NCI-H1092 treated with DMSO at 0.1 percent for 48 hours (cell line): ENCODE results near the gene DFFA.
"Not testable (repeated sequence)": the region's sequence is repeated elsewhere in the genome, so short reads cannot be mapped to it uniquely, and the experiment has no call there.

Source experiments
- DNase-seq: peaks from one replicate; lab custom pipeline; 2025; lab: John Stamatoyannopoulos, UW

Gene DFFA

GRCh38 chr1:10459184-10459583 lies 13.1 kb downstream of the DFFA start:
- no peak for DNase-seq

- no peak for DNase-seq
Observed at GRCh38 chr1:10457875-10458274, 14.5 kb downstream of the DFFA start.

GRCh38 chr1:10457462-10457861 lies 14.9 kb downstream of the DFFA start:
- not testable (repeated sequence) for DNase-seq

- no peak for DNase-seq
Observed at GRCh38 chr1:10456661-10457060, 15.7 kb downstream of the DFFA start.

- no peak for DNase-seq
Observed at GRCh38 chr1:10456048-10456447, 16.3 kb downstream of the DFFA start.

GRCh38 chr1:10451287-10451686 lies 21.0 kb downstream of the DFFA start:
- DNase-seq, result no peak

GRCh38 chr1:10450836-10451235 lies 21.5 kb downstream of the DFFA start:
- no peak for DNase-seq

GRCh38 chr1:10450156-10450814 lies 22.0 kb downstream of the DFFA start:
- no peak for DNase-seq

- DNase-seq, result no peak
Observed at GRCh38 chr1:10449751-10450150, 22.6 kb downstream of the DFFA start, which contains the start of gene CORT. Gene CORT, plus strand, starts transcription at chr1:10450031. Its CDS starts 193 bp downstream, at chr1:10450224.

- no peak for DNase-seq
Observed at GRCh38 chr1:10446790-10447422, 25.4 kb downstream of the DFFA start.

- no peak for DNase-seq
Observed at GRCh38 chr1:10444795-10445397, 27.4 kb downstream of the DFFA start.

GRCh38 chr1:10444248-10444647 lies 28.1 kb downstream of the DFFA start:
- DNase-seq, result no peak

GRCh38 chr1:10440794-10441193 lies 31.5 kb downstream of the DFFA start:
- no peak for DNase-seq

GRCh38 chr1:10440305-10440704 lies 32.0 kb downstream of the DFFA start:
- no peak for DNase-seq

GRCh38 chr1:10438677-10439163 lies 33.6 kb downstream of the DFFA start:
- DNase-seq, result no peak

GRCh38 chr1:10437052-10437451 lies 35.3 kb downstream of the DFFA start:
- DNase-seq, result no peak

- no peak for DNase-seq
Observed at GRCh38 chr1:10434590-10434989, 37.7 kb downstream of the DFFA start.

GRCh38 chr1:10433790-10434189 lies 38.5 kb downstream of the DFFA start:
- DNase-seq, result no peak

- no peak for DNase-seq
Observed at GRCh38 chr1:10432910-10433700, 39.2 kb downstream of the DFFA start.

- no peak for DNase-seq
Observed at GRCh38 chr1:10431070-10431730, 41.1 kb downstream of the DFFA start.

- DNase-seq, result peak; percentile 95
Observed at GRCh38 chr1:10430216-10431069, 41.9 kb downstream of the DFFA start, which contains the start of gene CENPS. Gene CENPS, plus strand, starts transcription at chr1:10430433. Its CDS starts 85 bp downstream, at chr1:10430518.
